ENCODE measurements around the gene CLEC6A.
"Not testable (repeated sequence)": the region's sequence is repeated elsewhere in the genome, so short reads cannot be mapped to it uniquely, and the experiment has no call there.

Gene CLEC6A

GRCh38 chr12:8495671-8496070, 39.9 kb downstream of the CLEC6A start:
- not testable (repeated sequence) for DNase-seq

DNA sequence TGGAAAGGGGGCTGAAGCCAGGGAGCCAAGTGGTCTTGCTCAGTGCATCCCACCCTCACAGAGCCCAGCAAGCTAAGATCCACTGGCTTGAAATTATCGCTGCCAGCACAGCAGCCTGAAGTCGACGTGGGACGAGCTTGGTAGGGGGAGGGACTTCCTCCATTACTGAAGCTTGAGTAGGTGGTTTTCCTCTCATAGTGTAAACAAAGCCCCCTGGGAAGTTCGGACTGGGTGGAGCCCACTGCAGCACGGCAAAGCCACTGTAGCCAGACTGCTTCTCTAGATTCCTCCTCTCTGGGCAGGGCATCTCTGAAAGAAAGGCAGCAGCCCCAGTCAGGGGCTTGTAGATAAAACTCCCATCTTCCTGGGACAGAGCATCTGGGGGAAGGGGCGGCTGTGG, 40.3 kb downstream of the CLEC6A start:
- not testable (repeated sequence) for DNase-seq

- DNase-seq: no peak
These were observed 43.9 kb downstream of the CLEC6A start for GRCh38 chr12:8499616-8500015.

DNA sequence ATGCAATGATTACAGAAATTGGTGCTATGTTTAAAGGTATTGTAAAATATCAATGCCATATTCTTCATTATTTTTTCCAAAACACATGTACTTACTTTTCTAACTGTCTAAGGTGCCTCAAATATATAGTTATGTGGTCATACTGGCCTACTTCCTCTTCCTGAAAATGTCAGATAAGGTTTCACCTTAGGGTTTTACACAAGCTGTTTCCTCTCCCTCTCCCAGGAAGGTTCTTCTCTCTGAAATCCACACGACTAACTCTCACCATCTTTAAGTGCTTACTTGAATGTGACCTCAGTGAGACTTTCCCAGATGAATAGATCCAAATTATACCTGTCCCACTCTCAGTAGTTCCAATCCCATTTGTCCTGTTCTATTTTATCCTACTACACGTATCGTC, 46.0 kb downstream of the CLEC6A start:
- no peak for DNase-seq

GRCh38 chr12:8504351-8504750, 48.6 kb downstream of the CLEC6A start:
- no peak for DNase-seq

- no peak for DNase-seq
These were observed 51.8 kb downstream of the CLEC6A start for GRCh38 chr12:8507596-8507995.

GRCh38 chr12:8508223-8508622, 52.5 kb downstream of the CLEC6A start:
- DNase-seq: no peak

DNA sequence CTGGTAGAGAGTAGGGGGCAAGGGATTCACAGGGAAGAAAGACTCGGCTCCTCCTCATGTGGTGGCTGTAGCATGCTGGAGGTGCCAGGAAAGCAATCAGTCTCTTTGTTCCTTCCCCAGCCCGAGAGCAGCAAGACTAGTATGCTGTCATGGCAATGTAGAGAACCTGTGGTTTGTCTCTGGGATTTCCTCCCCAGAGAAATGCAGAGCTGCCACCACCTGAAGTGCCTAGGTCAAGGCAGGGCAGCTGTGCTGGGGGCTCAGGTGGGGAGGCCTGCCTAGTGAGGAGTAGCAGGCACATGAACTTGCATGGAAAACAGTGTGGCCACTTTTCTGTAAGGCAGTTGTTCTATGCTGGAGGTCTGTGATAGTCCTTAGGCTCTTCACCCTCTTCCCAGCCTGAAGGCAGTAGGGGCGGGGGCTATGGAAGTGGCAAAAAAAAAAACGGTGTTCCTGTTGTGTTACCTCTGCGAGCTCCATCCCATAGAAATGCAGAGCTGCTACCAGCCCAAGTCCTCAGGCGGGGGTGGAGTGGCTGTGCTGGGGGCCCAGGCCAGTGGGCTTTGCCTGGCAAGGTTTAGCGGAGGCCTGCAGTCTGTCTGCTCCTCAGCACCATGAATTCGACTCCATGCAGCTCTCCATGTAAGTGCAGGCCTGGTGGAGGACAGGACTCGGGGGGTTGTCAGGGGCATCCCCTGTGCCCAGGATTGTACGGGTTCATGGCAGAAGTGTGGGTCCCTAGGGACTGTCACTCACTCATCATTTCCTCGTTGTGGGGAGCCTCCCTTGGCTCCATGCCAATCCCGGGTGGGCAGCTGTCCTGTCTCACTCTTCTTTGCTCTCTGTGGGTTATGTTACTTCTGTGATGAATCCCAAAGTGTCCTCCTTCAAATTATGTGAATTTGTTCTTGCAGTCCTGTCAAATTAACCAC, 53.4 kb downstream of the CLEC6A start:
- no peak for DNase-seq

DNA sequence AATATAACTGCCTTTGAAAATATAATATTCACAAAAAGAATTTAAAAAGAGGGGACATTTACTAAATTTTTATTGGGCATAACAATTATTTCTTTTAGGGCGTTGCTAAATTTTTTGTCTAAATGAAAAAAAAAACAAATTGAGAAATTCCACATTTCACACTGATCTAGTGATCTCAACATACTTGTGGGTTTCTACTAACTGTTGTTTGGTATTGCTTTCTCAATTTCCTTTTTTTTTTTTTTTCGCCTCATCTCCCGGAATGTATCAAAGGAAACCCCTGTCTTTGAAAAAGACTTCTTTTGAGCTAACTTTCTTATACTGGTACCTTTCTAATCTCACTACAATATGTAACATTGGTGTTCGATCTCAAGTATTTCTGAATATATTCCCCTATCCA, 57.5 kb downstream of the CLEC6A start, which contains the start of gene CLEC4D:
Gene CLEC4D (plus strand): TSS at position 248 of the 400 bp plus-strand sequence. CDS start 230 bp downstream, outside the sequence.
- no peak for DNase-seq

GRCh38 chr12:8517971-8518370, 62.2 kb downstream of the CLEC6A start:
- no peak for DNase-seq

DNA sequence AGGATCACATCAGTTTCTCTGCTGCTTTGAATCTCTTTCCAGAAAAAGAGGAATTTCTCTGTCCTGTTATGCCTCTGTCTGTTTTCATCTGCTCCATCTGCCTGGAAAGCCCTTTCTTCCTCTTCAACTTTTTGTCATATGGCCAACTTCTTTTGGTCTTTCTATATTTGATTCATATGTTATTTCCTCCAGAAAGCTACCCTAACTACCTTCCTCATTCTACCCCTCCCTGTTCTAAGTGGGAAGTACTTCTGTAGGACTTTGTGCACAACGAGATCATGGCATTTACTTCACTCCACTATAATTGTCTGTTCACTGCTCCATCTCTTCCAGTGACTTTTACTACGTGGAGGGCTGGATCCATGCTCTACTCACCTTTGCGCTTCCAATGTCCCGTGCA, 63.4 kb downstream of the CLEC6A start:
- no peak for DNase-seq

GRCh38 chr12:8527250-8528130, 71.7 kb downstream of the CLEC6A start:
- no peak for DNase-seq

Measured in T-helper 1 cell (primary cell).